Suprapubic skin (tissue), 4 donors: ENCODE measurements around the gene GNAQ. TPM values are rescaled to one million over a fixed set of nuclear protein-coding genes. Genes with fewer than 3 reads are reported as not detected.

Source experiments
- DNase-seq, 2 donors: peaks; one replicate each; pipeline ENCODE4 v3.0.0-alpha.2; 2019; ENCODE audit warnings: low spot score in 2 of 2
- H3K27ac ChIP-seq: fragments of 200-600 bp; sonication (generic); one replicate; pipeline ENCODE4 v1.5.1; 2019
- H3K27me3 ChIP-seq: fragments of 200-600 bp; sonication (generic); one replicate; pipeline ENCODE4 v1.5.1; 2019
- H3K36me3 ChIP-seq: fragments of 200-600 bp; sonication (generic); one replicate; pipeline ENCODE4 v1.5.1; 2019
- H3K4me1 ChIP-seq: fragments of 200-600 bp; sonication (generic); one replicate; pipeline ENCODE4 v1.5.1; 2019
- H3K4me3 ChIP-seq: fragments of 200-600 bp; sonication (generic); one replicate; pipeline ENCODE4 v1.5.1; 2019; ENCODE audit warnings: mild to moderate bottlenecking
- H3K9me3 ChIP-seq: fragments of 200-600 bp; sonication (generic); one replicate; pipeline ENCODE4 v1.5.1; 2019
- EP300 ChIP-seq: sonication (generic); formaldehyde crosslinking; IDR thresholded peaks from one replicate; pipeline ENCODE4 v1.6.1; 2017; ENCODE audit warnings: antibody characterized with exemption
- POLR2A ChIP-seq, 2 donors: fragments of 450-650 bp; IDR thresholded peaks; one replicate each; pipeline ENCODE4 v1.6.1; 2017; ENCODE audit warnings: antibody characterized with exemption in 2 of 2, mild to moderate bottlenecking in 2 of 2, moderate library complexity in 2 of 2
- POLR2AphosphoS5 ChIP-seq, 3 donors: sonication (generic); formaldehyde crosslinking; IDR thresholded peaks; one replicate each; pipeline ENCODE4 v1.6.1; 2017; ENCODE audit warnings: antibody characterized with exemption in 3 of 3
- WGBS: methylation state at CpG from one replicate; pipeline ENCODE4 v1.1.5; 2018; 5-methylcytosine and 5-hydroxymethylcytosine counted together
- total RNA-seq, 4 donors: library from RNA; depleted of rRNA; stranded (reverse); fragments of >200 nt; gene quantifications; one replicate each; pipeline ENCODE4 v1.1.0, GENCODE V29; 2016
- TF ChIP-seq, protein P1 (sequence below), 2 donors: fragments of 200-600 bp in 1 of 2; fragments of 450-650 bp in 1 of 2; sonication (generic) in 1 of 2; IDR thresholded peaks; one replicate each; pipeline ENCODE4 v1.5.1; 2016 to 2019; ENCODE audit warnings: antibody characterized with exemption in 2 of 2, mild to moderate bottlenecking in 1 of 2, moderate library complexity in 1 of 2

Gene GNAQ
- total RNA-seq, 4 donors from 2014 or later, result 16.0 to 29.0 (median 17.7) TPM

DNA sequence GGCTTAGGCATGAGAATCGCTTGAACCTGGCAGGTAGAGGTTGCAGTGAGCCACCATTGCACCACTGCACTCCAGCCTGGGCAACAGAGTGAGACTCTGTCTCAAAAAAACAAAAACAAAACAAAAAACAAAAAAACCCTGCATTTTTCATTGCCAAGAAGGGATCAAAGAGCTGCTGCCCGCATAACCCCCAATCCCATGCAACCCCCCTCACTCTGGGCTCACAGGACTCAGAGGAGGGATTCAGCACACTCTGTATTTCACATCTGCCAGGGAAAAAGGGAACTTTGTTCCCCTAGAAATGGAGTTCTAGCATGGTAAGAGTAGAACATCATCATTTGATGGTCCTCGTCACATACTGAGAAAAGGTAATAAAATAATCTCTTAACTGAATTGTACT lies 229.5 kb downstream of the GNAQ start:
- no peaks in the 10 kb centered on the region for H3K9me3 ChIP-seq
- H3K4me3 ChIP-seq, result no peak overlapping the region
- TF ChIP-seq EP300, result no peak
- no peak for DNase-seq
- H3K36me3 ChIP-seq, result no peaks in the 10 kb centered on the region
- H3K27me3 ChIP-seq, result no peaks in the 10 kb centered on the region
- H3K27ac ChIP-seq, result no peak overlapping the region
- 92% methylated on average over 3 of the region's 3 CpGs for WGBS
- H3K4me1 ChIP-seq, result peaks cover 29% of the 10 kb centered on the region

DNA sequence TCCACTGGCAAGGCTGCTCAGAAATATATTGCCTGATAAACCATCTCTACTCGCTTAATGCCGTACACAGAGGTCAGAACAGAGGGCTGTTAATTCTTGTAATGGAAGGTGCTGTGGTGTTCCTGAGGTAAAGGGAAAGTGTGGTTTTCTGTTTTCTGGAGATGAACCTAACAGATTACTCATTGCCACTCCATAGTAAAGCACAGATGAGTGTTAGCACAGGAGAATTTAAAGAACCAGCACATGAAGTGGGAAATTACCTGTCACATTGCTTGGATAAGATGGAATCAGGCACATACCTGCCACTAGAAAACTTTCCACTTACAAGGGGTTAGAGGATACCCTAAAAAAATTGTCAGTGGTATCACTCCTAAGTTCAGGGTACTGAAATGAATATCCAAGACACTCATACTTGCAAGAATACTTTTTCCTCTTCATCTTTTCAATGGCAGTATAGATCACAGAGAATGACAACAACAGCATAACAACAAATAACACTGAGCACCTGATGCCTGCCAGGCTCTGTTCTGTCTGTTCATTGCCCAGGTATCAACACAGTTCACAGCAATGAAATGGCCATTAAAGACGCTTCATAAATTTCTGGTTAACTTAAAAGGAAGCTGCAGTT lies 230.6 kb downstream of the GNAQ start:
- no peak overlapping the region for H3K27ac ChIP-seq
- 92% methylated on average over 3 of the region's 3 CpGs for WGBS
- H3K4me3 ChIP-seq, result no peak overlapping the region
- no peaks in the 10 kb centered on the region for H3K36me3 ChIP-seq
- H3K9me3 ChIP-seq, result no peaks in the 10 kb centered on the region
- DNase-seq, result no peak
- TF ChIP-seq POLR2AphosphoS5 (IDR thresholded peaks at IDR 0.05) (no peak), POLR2A (IDR thresholded peaks at IDR 0.05) (no peak), EP300 (no peak)
- TF ChIP-seq, protein P1, sequence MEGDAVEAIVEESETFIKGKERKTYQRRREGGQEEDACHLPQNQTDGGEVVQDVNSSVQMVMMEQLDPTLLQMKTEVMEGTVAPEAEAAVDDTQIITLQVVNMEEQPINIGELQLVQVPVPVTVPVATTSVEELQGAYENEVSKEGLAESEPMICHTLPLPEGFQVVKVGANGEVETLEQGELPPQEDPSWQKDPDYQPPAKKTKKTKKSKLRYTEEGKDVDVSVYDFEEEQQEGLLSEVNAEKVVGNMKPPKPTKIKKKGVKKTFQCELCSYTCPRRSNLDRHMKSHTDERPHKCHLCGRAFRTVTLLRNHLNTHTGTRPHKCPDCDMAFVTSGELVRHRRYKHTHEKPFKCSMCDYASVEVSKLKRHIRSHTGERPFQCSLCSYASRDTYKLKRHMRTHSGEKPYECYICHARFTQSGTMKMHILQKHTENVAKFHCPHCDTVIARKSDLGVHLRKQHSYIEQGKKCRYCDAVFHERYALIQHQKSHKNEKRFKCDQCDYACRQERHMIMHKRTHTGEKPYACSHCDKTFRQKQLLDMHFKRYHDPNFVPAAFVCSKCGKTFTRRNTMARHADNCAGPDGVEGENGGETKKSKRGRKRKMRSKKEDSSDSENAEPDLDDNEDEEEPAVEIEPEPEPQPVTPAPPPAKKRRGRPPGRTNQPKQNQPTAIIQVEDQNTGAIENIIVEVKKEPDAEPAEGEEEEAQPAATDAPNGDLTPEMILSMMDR (IDR thresholded peaks at IDR 0.05), result no peak
- peaks cover 18% of the 10 kb centered on the region for H3K4me1 ChIP-seq
- no peaks in the 10 kb centered on the region for H3K27me3 ChIP-seq

DNA sequence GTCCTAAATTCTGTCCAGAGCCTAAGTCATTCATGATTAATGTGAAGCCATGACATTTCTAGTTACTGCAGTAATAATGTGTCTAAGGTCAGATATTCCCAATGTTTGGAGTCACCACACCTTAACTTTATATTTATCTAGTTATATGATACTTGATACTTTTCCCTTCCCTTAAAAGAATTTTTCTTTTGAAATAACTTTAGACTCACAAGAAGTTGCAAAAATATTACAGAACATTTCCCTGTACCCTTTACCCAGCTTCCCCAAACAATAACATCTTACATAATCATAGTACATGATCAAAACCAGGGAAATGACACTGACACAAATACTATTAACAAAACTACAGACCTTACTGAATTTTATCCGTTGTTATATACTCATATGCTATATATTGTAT lies 233.5 kb downstream of the GNAQ start:
- no peaks in the 10 kb centered on the region for H3K27me3 ChIP-seq
- TF ChIP-seq POLR2A (IDR thresholded peaks at IDR 0.05) (no peak), EP300 (no peak), POLR2AphosphoS5 (IDR thresholded peaks at IDR 0.05) (no peak)
- TF ChIP-seq, protein P1 (IDR thresholded peaks at IDR 0.05), result no peak
- no peak for DNase-seq
- no peaks in the 10 kb centered on the region for H3K36me3 ChIP-seq
- H3K4me1 ChIP-seq, result peaks cover 25% of the 10 kb centered on the region
- no peaks in the 10 kb centered on the region for H3K9me3 ChIP-seq
- no peak overlapping the region for H3K4me3 ChIP-seq
- H3K27ac ChIP-seq, result no peak overlapping the region
- WGBS, result 71% methylated on average over 1 of the region's 1 CpG

DNA sequence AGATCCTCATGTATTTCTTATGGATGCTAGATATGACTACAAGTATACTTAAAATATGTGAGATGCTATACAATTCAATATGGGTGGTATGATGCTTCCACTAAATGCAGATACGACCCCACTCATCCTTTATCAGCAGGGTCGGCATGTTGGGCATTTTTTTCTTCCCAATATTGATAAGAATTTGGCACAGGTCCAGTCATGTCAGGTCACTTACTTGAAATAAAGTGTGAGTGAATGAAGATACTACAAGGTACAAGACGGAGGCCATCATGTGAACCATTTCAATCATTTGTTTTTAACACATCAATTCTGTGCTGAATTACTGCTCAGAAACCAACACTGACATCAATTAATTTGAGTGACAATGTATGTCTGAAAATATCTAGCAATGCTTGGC lies 236.6 kb downstream of the GNAQ start:
- WGBS, result 92% methylated on average over 3 of the region's 3 CpGs
- TF ChIP-seq POLR2AphosphoS5 (IDR thresholded peaks at IDR 0.05), result no peak
- no peak for TF ChIP-seq EP300
- TF ChIP-seq, protein P1 (IDR thresholded peaks at IDR 0.05), result no peak
- no peak for TF ChIP-seq POLR2A (IDR thresholded peaks at IDR 0.05)

DNA sequence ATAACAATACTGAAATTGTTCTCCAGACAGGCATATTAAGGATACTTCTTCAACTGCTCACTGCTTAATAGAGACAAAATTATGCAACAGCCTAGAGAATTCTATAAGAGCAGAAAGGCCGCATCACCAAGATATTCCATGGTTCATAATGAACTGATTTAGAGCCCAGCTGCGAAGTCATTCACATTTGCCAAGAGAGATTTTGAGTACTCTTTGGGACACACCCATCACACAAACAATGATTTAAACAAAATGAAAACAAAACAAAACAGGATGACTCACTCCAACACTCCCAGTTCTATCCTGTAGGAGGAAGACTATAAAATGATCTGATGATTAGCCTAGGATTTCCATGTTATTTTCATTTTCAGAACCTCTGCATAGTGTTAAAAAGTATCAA lies 237.8 kb downstream of the GNAQ start:
- peak overlapping the region; percentile 58 for H3K27ac ChIP-seq
- no peaks in the 10 kb centered on the region for H3K36me3 ChIP-seq
- DNase-seq, result no peak
- H3K4me3 ChIP-seq, result peak overlapping the region; percentile 2
- H3K9me3 ChIP-seq, result no peaks in the 10 kb centered on the region
- TF ChIP-seq POLR2AphosphoS5 (IDR thresholded peaks at IDR 0.05) (no peak), EP300 (no peak), POLR2A (IDR thresholded peaks at IDR 0.05) (no peak)
- TF ChIP-seq, protein P1 (IDR thresholded peaks at IDR 0.05), result peak in 1 of 2 donors; percentile 9
- 41% methylated on average over 2 of the region's 2 CpGs for WGBS
- H3K4me1 ChIP-seq, result peaks cover 27% of the 10 kb centered on the region
- no peaks in the 10 kb centered on the region for H3K27me3 ChIP-seq

More for the DNA sequence above, 236.6 kb downstream of the GNAQ start:
- H3K27ac ChIP-seq, result no peak overlapping the region
- no peak for DNase-seq
- peaks cover 28% of the 10 kb centered on the region for H3K4me1 ChIP-seq
- H3K36me3 ChIP-seq, result no peaks in the 10 kb centered on the region
- H3K4me3 ChIP-seq, result no peak overlapping the region
- no peaks in the 10 kb centered on the region for H3K9me3 ChIP-seq
- H3K27me3 ChIP-seq, result no peaks in the 10 kb centered on the region

DNA sequence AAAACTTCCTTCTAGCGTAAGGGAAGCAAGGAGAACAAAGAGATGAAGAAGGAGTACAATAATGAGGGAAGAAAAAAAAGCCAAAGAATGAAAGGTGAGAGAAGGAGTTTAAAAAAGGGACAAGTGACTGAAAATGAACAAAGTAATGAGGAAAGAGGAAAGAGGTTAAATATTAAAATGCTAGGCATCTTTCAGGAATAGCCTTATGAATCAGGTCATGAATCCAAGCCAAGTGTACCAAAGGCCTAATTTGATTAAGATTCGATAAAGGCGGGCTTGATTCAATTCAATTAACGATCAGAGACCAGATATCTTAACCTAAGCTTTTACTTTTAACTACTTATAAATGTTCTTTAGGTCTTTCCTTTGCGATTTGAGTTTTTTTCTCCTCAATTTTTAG lies 241.7 kb downstream of the GNAQ start:
- TF ChIP-seq POLR2AphosphoS5 (IDR thresholded peaks at IDR 0.05) (no peak), EP300 (no peak), POLR2A (IDR thresholded peaks at IDR 0.05) (no peak)
- TF ChIP-seq, protein P1 (IDR thresholded peaks at IDR 0.05), result no peak

More for the DNA sequence above, 241.7 kb downstream of the GNAQ start:
- H3K27me3 ChIP-seq, result no peaks in the 10 kb centered on the region
- no peaks in the 10 kb centered on the region for H3K9me3 ChIP-seq
- peaks cover 16% of the 10 kb centered on the region for H3K4me1 ChIP-seq
- peaks cover 10% of the 10 kb centered on the region for H3K36me3 ChIP-seq
- no peak for DNase-seq
- no peak overlapping the region for H3K27ac ChIP-seq
- WGBS, result 92% methylated on average over 5 of the region's 5 CpGs
- no peak overlapping the region for H3K4me3 ChIP-seq
